Hematopoietic multipotent progenitor cell (in vitro differentiated cells): ENCODE measurements around the gene SURF6. TPM values are rescaled to one million over a fixed set of nuclear protein-coding genes. Genes with fewer than 3 reads are reported as not detected.
A peak's percentile ranks its signal among the peaks of the same experiment; 100 is the strongest.
"Not testable (repeated sequence)": the region's sequence is repeated elsewhere in the genome, so short reads cannot be mapped to it uniquely, and the experiment has no call there.

Experiments used
- DNase-seq, 3 donors: peaks; one replicate each; pipeline ENCODE4 v3.0.0-alpha.2; 2011 to 2015; ENCODE audit warnings: low read depth in 2 of 3, low spot score in 2 of 3
- total RNA-seq: library from RNA; depleted of rRNA; stranded (reverse); fragments of >200 nt; gene quantifications from one replicate; pipeline ENCODE4 v1.2.3, GENCODE V29; 2012

Gene SURF6
- total RNA-seq, 1 donor, result 19.4 TPM

DNA sequence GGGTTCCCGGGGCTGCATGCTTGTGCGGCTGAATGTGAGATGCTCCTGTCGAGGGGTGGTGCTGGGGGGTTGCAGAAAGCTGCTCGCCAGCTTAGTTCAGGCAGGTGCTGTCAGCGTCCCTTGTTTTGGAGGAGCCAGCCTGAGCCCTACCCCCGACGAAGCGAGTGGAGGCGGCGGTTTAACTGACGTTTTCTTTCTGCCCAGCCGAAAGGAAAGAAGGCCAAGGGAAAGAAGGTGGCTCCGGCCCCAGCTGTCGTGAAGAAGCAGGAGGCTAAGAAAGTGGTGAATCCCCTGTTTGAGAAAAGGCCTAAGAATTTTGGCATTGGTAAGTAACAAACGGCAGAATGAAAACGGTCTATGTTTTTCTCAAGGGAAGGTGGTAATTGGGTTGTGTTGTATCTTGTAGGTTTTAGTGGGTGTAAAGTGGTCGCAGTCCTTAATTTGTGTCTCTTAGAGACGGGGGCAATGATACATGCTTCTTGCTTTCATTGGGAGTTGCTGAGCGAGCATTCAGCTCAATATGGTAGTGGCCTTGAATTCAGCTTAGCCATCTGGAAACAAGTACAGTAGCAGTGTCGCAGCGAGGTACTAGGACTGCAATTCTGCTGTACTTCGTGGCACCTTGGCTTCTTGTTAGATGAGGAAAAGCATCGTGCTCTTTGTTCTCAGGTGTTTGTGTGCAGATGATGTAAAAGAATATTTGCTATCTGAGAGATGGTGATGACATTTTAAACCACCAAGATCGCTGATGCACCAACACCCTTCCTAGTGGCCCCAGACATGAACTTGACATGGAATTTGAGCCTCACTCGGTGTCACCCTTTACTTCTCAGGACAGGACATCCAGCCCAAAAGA, 13.0 kb upstream of the SURF6 start:
- no peak for DNase-seq

DNA sequence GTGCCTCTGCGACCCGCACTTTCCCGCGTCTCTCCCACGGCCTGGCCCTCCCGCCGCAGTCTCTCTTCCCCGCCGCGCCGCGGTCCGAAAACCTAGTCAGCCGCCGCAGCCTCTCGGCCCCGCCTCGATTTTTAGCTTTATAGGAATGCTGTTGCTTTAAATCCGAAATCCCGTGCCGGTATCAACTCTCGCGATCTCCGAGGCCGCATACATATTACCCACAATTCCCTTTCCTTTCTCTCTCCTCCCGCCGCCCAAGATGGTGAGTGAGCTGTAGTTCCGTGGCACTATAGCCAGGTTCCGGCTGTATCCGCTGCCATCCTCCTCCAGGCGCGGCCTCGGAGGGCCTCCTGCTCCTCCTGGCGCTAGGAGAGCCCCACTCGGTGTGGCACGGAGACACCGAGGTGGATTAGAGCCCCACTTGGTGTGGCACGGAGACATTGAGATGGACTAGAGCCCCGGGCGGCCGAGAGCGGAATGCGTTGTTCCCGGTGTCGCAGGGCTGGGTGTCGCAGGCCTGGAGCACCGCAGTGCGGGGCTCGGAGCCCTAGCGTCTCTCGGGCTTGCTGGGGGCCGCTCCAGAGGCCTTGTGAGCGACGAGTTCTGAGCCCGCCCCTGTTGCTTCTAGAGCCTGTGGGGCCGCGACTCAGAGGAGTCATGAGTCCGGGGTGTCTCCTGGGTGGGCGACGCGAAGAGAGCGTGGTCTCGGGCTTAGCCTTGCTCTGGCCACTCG, 12.2 kb upstream of the SURF6 start, which contains the start of the genes MED22 and RPL7A:
Gene MED22, minus strand, starts transcription at position 147 of the 733 bp plus-strand sequence. CDS start 1,469 bp downstream, outside the sequence.
Gene RPL7A, plus strand, starts transcription at position 234 of the 733 bp plus-strand sequence. Its CDS starts 26 bp downstream, at position 260.
- DNase-seq, result peak; percentile 84 to 97 (median 96)

DNA sequence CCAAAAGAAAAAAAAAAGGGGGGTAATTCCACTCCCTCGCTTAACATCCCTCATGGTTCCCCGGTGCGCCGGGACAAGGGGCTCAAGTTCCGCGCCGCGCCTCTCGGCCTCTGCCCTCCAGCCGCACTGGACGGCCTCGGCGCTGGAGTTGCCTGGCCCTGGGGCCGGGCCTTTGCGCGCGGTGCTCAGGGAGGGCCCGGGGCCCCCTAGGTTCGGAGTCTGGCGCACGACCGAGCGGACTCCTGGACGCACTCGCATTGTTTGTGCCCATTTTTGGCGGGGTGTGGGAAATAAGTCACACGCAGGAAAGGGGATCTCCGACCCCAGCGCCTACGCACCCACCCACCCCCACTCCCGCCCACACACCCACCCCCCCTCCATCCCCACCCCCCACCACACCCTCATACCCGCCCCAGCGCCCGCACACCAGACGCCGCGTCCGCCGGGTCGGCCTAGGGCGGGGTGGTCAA, 11.6 kb upstream of the SURF6 start:
- peak in 2 of 3 donors; percentile 51 to 54 for DNase-seq

DNA sequence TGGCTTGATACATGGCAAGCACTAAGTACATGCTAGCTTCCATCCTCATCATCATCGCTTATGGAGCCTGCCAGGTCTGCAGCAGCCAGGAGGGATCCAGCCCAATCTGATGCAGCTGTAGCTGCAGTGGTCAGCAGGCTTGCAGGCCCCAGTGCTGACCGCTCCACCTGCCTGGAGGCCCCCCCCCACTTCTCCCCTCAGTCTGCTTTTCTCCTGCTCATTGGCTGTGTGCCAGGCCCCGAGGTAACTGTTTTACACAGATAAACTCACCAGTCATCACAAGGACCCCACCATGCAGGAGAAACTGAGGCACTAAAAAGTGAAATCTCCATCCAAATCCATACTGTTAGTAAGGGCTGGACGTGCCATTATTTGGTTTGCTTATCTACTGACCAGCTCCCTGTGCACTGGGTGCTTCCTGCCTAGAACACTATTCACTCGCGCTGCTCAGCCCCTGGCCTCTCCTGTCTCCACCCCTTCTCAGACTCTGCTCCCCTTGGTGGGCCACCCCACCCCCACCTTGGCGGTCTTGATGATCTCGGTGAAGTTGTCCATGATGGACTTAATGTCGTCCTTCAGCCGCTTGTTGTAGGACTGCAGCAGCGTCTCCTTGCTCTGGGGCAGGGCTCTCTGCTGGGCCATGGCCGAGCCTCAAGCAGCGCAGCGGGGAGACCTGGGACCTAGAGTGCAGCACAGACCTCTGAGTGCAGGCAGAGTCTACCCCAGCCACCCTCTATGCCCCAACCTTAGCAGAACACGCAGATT, 10.2 kb upstream of the SURF6 start:
- no peak for DNase-seq

DNA sequence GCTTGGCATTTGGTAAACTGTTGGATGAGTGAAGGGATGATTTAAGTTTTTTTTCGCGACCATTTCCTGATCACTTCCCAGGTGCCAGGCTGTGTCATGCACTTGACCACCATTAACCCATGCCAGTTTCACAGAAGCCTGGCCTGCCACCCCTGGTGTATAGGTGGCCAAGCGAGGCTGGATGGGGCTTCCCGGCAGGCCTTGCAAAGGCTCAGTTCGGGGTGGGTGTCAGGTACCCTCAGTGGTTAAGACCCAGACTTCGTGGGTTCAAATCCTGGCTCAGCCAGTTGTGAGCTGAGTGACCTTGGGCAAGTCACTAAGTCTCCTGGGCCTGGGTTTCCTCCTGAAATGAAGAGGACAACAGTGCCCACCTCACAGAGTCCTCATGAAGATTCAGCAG, 9.6 kb upstream of the SURF6 start:
- DNase-seq, result no peak

DNA sequence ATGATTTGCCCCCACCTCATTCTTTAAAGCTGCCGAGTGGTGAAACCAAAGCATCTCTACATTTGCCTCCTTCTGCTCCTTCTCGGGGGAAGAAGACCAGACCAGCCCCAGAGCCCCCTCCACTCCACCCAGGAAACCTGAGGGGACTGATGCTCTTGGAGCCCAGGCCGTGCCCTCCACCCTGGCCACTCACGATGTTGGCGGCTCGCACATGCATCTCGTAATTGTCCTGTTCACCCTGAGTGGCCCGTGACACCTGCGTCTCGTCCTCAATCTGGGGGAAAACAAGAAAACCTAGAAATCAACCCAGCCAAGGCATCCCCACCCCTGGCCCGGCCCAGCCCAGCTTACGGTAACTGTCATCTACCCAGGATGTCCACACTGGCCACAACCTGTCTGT, 9.0 kb upstream of the SURF6 start:
- DNase-seq, result no peak

DNA sequence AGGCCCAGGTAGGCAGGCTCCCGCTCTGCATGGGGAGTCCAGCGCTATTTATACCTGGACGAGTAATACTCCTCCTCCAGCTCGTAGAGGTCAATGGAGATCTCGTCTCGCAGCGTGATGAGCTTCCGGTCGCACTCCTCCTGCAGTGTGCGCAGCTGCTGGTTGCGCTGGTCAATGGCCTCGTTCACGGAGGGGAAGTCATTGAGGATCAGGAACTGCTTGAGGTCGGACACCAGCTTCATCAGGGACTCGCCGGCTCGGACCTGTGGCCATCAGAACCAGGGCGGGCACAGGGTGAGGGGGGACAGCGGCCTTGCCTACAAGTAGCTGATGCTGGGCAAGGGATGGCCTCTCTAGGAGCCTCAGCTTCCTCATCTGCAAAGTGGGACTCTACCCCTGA, 8.1 kb upstream of the SURF6 start:
- DNase-seq, result no peak

- peak in 1 of 3 donors; percentile 32 for DNase-seq
Observed at GRCh38 chr9:133342570-133342969, 6.6 kb upstream of the SURF6 start.

GRCh38 chr9:133342069-133342406, 6.0 kb upstream of the SURF6 start:
- no peak for DNase-seq

GRCh38 chr9:133341369-133342068, 5.5 kb upstream of the SURF6 start:
- peak in 2 of 3 donors; percentile 56 to 74 for DNase-seq

DNA sequence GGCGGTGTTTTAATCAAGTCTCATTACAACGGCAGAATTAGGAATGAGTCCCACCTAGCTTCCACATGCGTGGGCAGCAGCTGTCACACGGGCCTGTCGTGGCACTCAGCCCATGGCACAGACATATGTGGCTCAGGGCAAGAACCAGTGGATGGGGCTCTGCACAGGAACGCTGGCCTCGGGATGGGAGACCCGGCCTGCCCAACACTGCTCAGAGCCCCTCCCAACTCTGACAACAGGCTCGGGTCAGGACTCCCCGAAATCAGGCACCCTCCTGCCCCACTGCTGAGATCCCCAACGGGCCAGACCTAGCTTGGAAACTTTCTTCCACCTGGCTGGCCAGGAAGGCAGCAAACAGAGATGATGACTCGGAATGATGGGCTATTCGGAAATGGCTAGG, 4.9 kb upstream of the SURF6 start:
- no peak for DNase-seq

DNA sequence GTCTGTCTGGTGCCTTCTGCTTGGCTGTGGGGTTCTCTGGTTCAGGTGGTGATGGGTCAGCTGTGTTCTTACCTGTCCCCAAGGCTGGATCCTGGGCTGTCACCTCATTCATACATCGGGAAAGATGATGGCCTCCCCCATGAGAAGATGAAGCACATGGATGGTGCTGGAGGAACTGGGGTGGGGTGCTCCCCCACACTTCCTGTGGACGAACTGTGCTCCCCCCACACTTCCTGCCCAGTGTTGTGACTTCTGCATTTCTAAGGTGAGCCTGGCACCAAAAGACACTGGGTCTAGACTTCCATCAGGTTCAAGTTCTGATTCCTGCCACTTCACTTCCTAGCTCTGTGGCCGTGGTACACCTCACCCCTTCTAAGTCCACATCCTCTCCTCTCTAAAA, 4.3 kb upstream of the SURF6 start:
- peak in 2 of 3 donors; percentile 23 to 56 for DNase-seq

DNA sequence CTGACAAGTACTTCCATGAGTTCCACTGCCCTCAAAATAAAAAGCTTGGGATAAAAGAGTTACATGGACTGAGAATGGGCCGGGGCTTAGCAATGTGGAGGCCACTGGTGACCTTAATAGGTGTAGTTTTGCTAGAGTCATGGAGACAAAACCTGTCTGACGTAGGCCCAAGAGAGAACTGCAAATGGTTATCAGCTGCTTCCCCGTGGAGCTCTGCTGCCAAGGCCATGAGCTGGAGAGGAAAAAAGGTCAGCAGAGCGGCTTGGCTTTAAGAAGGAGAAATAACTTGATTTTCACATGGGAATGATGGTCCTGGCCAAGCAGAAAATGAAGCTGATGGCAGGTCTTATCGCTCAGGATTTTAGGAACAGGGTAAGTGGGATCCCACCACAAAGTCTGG, 3.7 kb upstream of the SURF6 start:
- DNase-seq, result no peak

DNA sequence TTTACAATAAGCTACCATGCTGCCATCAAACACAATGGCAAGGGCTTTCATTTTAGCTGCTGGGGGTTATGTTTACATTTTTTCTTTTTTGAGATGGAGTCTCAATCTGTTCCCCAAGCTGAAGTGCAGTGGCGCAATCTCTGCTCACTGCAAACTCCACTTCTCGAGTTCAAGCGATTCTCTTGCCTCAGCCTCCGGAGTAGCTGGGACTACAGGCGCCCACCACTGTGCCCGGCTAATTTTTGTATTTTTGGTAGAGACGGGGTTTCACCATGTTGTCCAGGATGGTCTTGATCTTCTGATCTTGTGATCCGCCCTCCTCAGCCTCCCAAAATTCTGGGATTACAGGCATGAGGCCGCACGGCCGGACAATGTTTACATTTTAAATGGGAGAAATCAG, 1.1 kb downstream of the SURF6 start:
- DNase-seq, result not testable (repeated sequence)

DNA sequence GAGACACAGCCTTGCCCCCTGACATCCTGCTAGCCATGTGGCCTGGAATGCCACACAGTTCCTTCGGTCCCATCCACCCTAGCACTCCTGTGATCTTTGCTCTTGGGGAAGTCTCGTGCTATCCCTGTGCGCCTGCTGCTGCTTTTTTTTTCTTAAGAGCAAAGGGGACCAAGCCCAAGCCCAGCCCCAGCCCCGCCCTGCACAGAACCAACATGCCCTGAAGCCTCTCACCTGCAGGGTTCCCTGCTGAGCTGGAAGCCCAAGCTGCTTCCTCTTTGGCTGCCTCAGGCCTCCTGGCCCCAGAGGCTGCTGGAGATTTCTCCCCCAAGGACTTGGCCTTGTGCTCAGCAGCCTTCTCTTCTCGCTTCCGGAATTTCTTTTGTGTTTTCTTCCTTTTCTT, 1.8 kb downstream of the SURF6 start:
- DNase-seq, result no peak

GRCh38 chr9:133333566-133333965, 2.4 kb downstream of the SURF6 start:
- DNase-seq, result no peak

- DNase-seq, result no peak
Observed at GRCh38 chr9:133333011-133333410, 3.0 kb downstream of the SURF6 start.

GRCh38 chr9:133332381-133332730, 3.6 kb downstream of the SURF6 start:
- DNase-seq, result no peak

- DNase-seq, result no peak
Observed at GRCh38 chr9:133331641-133332380, 4.2 kb downstream of the SURF6 start.

DNA sequence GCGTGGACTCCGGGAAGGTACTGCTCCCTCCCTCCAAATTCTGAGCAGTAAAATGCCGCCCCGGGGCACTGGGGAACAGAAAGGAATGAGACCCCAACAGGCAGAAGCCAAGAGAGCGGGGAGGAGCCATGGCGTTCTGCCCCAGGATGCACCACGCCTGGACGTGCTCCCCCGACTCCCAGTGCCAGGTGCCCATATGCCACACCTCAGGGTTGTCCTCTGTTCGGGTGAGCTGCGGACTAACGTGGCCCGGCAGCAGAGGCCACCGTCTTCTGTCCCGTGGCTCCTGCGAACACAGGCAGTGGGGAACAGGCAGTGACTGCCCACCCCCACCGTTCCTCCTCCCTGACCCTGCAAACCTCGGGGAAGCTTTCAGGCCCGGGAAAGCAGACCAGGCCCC, 4.8 kb downstream of the SURF6 start:
- no peak for DNase-seq
